KMS-11 (cell line): ENCODE data around the gene PIP4P1.

Source experiments
- H2AFZ ChIP-seq: fragments of 200-600 bp; sonication (generic); 2 replicates; pipeline ENCODE4 v1.6.1; 2016; ENCODE audit warnings: antibody characterized with exemption, mixed run types, low read depth
- H3K27ac ChIP-seq: fragments of 200-600 bp; sonication (generic); 2 replicates; pipeline ENCODE4 v1.6.1; 2016; ENCODE audit warnings: mild to moderate bottlenecking, mixed run types
- H3K27me3 ChIP-seq: fragments of 200-600 bp; sonication (generic); 2 replicates; pipeline ENCODE4 v1.6.1; 2017; ENCODE audit warnings: mild to moderate bottlenecking, low read depth, mixed run types, moderate library complexity; ENCODE audit not compliant: insufficient read depth
- H3K36me3 ChIP-seq: fragments of 200-600 bp; sonication (generic); 2 replicates; pipeline ENCODE4 v1.6.1; 2017; ENCODE audit warnings: mild to moderate bottlenecking, mixed run types; ENCODE audit not compliant: insufficient read depth
- H3K4me1 ChIP-seq: fragments of 200-600 bp; sonication (generic); 2 replicates; pipeline ENCODE4 v1.6.1; 2016; ENCODE audit warnings: mild to moderate bottlenecking, low read depth, mixed run types; ENCODE audit not compliant: poor library complexity, severe bottlenecking
- H3K4me2 ChIP-seq: fragments of 200-600 bp; sonication (generic); 2 replicates; pipeline ENCODE4 v1.7.0; 2016; ENCODE audit warnings: mild to moderate bottlenecking, mixed run types
- H3K4me3 ChIP-seq: fragments of 200-600 bp; sonication (generic); IDR thresholded peaks from 2 replicates; pipeline ENCODE4 v1.6.1; 2017; ENCODE audit warnings: low read depth, low read length, mixed read lengths; ENCODE audit not compliant: insufficient read depth
- H3K79me2 ChIP-seq: fragments of 200-600 bp; sonication (generic); 2 replicates; pipeline ENCODE4 v1.6.1; 2016; ENCODE audit warnings: low read depth, mixed run types; ENCODE audit not compliant: insufficient read depth
- H3K9ac ChIP-seq: fragments of 200-600 bp; sonication (generic); 2 replicates; pipeline ENCODE4 v1.6.1; 2016; ENCODE audit warnings: mild to moderate bottlenecking, mixed run types
- H4K20me1 ChIP-seq: fragments of 200-600 bp; sonication (generic); 2 replicates; pipeline ENCODE4 v1.6.1; 2016; ENCODE audit warnings: mild to moderate bottlenecking, mixed run types; ENCODE audit not compliant: insufficient read depth
- TF ChIP-seq, protein P1 (sequence below): fragments of 200-600 bp; sonication (generic); conservative IDR thresholded peaks from 2 replicates; pipeline ENCODE4 v1.6.1; 2017; ENCODE audit warnings: low read depth, mild to moderate bottlenecking, antibody characterized with exemption, low read length, moderate library complexity, mixed read lengths

Gene PIP4P1

GRCh38 chr14:20441461-20441860, 19.8 kb downstream of the PIP4P1 start:
- TF ChIP-seq, protein P1, sequence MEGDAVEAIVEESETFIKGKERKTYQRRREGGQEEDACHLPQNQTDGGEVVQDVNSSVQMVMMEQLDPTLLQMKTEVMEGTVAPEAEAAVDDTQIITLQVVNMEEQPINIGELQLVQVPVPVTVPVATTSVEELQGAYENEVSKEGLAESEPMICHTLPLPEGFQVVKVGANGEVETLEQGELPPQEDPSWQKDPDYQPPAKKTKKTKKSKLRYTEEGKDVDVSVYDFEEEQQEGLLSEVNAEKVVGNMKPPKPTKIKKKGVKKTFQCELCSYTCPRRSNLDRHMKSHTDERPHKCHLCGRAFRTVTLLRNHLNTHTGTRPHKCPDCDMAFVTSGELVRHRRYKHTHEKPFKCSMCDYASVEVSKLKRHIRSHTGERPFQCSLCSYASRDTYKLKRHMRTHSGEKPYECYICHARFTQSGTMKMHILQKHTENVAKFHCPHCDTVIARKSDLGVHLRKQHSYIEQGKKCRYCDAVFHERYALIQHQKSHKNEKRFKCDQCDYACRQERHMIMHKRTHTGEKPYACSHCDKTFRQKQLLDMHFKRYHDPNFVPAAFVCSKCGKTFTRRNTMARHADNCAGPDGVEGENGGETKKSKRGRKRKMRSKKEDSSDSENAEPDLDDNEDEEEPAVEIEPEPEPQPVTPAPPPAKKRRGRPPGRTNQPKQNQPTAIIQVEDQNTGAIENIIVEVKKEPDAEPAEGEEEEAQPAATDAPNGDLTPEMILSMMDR, result no peak

DNA sequence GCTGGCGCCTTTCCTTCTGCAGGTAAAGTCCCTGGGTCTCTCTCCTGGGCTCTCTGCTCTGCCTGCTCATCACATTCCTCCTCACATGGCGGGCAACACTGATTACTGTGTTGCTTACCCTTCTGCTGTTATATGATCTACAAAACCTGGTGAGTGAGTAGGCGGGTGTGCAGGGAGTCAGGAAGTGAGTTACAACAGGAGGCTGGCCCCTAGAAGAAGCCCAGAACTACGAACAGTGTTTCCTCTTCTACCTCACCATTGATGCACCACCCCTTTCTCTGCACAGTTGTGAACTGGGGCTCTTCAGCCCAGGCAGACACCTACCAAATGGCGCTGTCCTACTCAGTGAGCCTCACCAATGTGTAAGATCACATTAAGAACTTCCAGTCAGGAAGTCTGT, 20.4 kb downstream of the PIP4P1 start:
- no peak overlapping the region for H3K27ac ChIP-seq
- no peak overlapping the region for H2AFZ ChIP-seq

More at GRCh38 chr14:20441461-20441860, 19.8 kb downstream of the PIP4P1 start:
- Histone ChIP-seq H2AFZ (no peak overlapping the region), H4K20me1 (no peaks in the 10 kb centered on the region), H3K36me3 (no peaks in the 10 kb centered on the region), H3K27me3 (no peaks in the 10 kb centered on the region), H3K9ac (no peak overlapping the region), H3K4me3 (no peak overlapping the region), H3K4me2 (no peak overlapping the region), H3K27ac (no peak overlapping the region), H3K4me1 (no peaks in the 10 kb centered on the region), H3K79me2 (no peaks in the 10 kb centered on the region)

GRCh38 chr14:20440465-20440864, 20.8 kb downstream of the PIP4P1 start:
- H3K36me3 ChIP-seq, result no peaks in the 10 kb centered on the region
- H3K4me1 ChIP-seq, result no peaks in the 10 kb centered on the region
- H3K27me3 ChIP-seq, result no peaks in the 10 kb centered on the region
- no peak overlapping the region for H3K4me2 ChIP-seq
- no peak overlapping the region for H3K9ac ChIP-seq
- H4K20me1 ChIP-seq, result no peaks in the 10 kb centered on the region
- TF ChIP-seq, protein P1, result no peak
- no peak overlapping the region for H2AFZ ChIP-seq
- H3K27ac ChIP-seq, result no peak overlapping the region
- no peak overlapping the region for H3K4me3 ChIP-seq
- H3K79me2 ChIP-seq, result no peaks in the 10 kb centered on the region

More for the DNA sequence above, 20.4 kb downstream of the PIP4P1 start:
- Histone ChIP-seq H3K4me2 (no peak overlapping the region), H3K4me3 (no peak overlapping the region), H3K79me2 (no peaks in the 10 kb centered on the region), H3K36me3 (no peaks in the 10 kb centered on the region), H3K4me1 (no peaks in the 10 kb centered on the region), H4K20me1 (no peaks in the 10 kb centered on the region), H3K27me3 (no peaks in the 10 kb centered on the region), H3K9ac (no peak overlapping the region)
- TF ChIP-seq, protein P1, result no peak

DNA sequence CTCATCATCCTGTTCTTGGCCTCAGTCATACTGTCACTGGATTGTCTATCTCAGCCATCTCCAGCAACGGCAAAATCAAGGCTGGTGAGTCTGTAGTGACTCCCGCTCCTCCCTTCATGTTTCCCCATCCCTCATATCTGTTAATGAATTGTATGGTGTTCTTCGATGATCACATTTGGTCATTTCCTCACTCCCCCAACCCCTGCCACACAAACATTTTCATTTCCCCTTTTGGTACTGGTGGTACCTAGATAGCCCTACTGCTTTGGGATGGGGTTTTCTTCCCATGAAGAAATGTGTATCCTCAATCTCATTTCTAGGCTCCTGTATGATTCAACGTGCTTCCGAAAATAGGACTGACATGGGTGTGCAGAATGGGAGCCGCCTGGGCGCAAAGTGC, 22.6 kb downstream of the PIP4P1 start:
- H4K20me1 ChIP-seq, result no peaks in the 10 kb centered on the region
- H3K27me3 ChIP-seq, result no peaks in the 10 kb centered on the region
- H3K4me1 ChIP-seq, result no peaks in the 10 kb centered on the region
- TF ChIP-seq, protein P1, result no peak
- H3K36me3 ChIP-seq, result no peaks in the 10 kb centered on the region
- no peak overlapping the region for H3K27ac ChIP-seq
- no peak overlapping the region for H3K4me2 ChIP-seq
- no peaks in the 10 kb centered on the region for H3K79me2 ChIP-seq
- no peak overlapping the region for H2AFZ ChIP-seq
- H3K9ac ChIP-seq, result no peak overlapping the region
- no peak overlapping the region for H3K4me3 ChIP-seq
